Limb (tissue), 2 donors: ENCODE measurements around the gene SYTL1.

ENCODE experiments used
- DNase-seq, 2 donors: peaks; one replicate each; pipeline ENCODE4 v3.0.0-alpha.2; 2016; ENCODE audit errors: extremely low spot score in 2 of 2

SYTL1 gene

GRCh38 chr1:27348861-27349783 is 7.3 kb downstream of the SYTL1 start:
- DNase-seq = no peak

- DNase-seq = peak in 1 of 2 donors; percentile 81
Observed at GRCh38 chr1:27349784-27350662, 8.2 kb downstream of the SYTL1 start.

- peak; percentile 37 to 58 for DNase-seq
Observed at GRCh38 chr1:27350663-27351540, 9.1 kb downstream of the SYTL1 start.

- no peak for DNase-seq
Observed at GRCh38 chr1:27351541-27352107, 9.8 kb downstream of the SYTL1 start.

GRCh38 chr1:27353166-27353565 is 11.3 kb downstream of the SYTL1 start:
- DNase-seq = no peak

GRCh38 chr1:27353629-27354028 is 11.8 kb downstream of the SYTL1 start:
- DNase-seq = no peak

- no peak for DNase-seq
Observed at GRCh38 chr1:27355683-27356082, 13.9 kb downstream of the SYTL1 start.

- no peak for DNase-seq
Observed at GRCh38 chr1:27356277-27356618, 14.4 kb downstream of the SYTL1 start.

GRCh38 chr1:27356619-27357280 is 14.9 kb downstream of the SYTL1 start:
- DNase-seq = peak in 1 of 2 donors; percentile 51

GRCh38 chr1:27357281-27358037 is 15.6 kb downstream of the SYTL1 start:
- peak; percentile 69 to 85 for DNase-seq

GRCh38 chr1:27358038-27358927 is 16.5 kb downstream of the SYTL1 start:
- no peak for DNase-seq

GRCh38 chr1:27358928-27359313 is 17.1 kb downstream of the SYTL1 start:
- no peak for DNase-seq

GRCh38 chr1:27359822-27360158 is 18.0 kb downstream of the SYTL1 start:
- no peak for DNase-seq

GRCh38 chr1:27360159-27361043 is 18.6 kb downstream of the SYTL1 start:
- DNase-seq = peak in 1 of 2 donors; percentile 53

- DNase-seq = no peak
Observed at GRCh38 chr1:27361044-27361402, 19.2 kb downstream of the SYTL1 start.

- no peak for DNase-seq
Observed at GRCh38 chr1:27361553-27361952, 19.7 kb downstream of the SYTL1 start.

GRCh38 chr1:27363766-27364695 is 22.2 kb downstream of the SYTL1 start:
- DNase-seq = no peak
